HepG2 (cell line): ENCODE data around the gene INAFM2. TPM values are rescaled to one million over a fixed set of nuclear protein-coding genes. Genes with fewer than 3 reads are reported as not detected.

Experiments used
- ATAC-seq: fragments of 200-7000 bp; cut with Tn5 transposase; 3 replicates; pipeline ENCODE4 v1.9.1; 2020; ENCODE audit warnings: mild to moderate bottlenecking, moderate library complexity
- BruUV-seq: library from RNA; stranded (reverse); fragments of 400-500 nt; replicated peaks from 2 replicates; lab custom pipeline; 2021; lab: Mats Ljungman, UMichigan
- CTCF ChIA-PET: fragments of 300-600 bp; formaldehyde crosslinking; extraction: SDS; loops from one replicate; lab custom pipeline; 2021; ENCODE audit warnings: low total read pairs, inconsistent platforms, low intra/inter-chr PET ratio; lab: Yijun Ruan, JAX
- POLR2A ChIA-PET: fragments of 350-600 bp; sonication (Branson Sonifier 250); formaldehyde crosslinking; loops from one replicate; lab custom pipeline; 2020; ENCODE audit warnings: antibody characterized with exemption, inconsistent platforms; lab: Yijun Ruan, JAX
- DNase-seq: peaks from one replicate; pipeline ENCODE4 v3.0.0-alpha.2; 2015; ENCODE audit warnings: low spot score
- FAIRE-seq: peaks from 3 replicates; lab custom pipeline; 2011; peaks lifted over from hg19 to GRCh38; lab: Jason Lieb, UNC
- H2AFZ ChIP-seq: one replicate; pipeline ENCODE4 v1.6.1; 2011; ENCODE audit warnings: low read length, inconsistent platforms
- H3K27ac ChIP-seq: fragments of 300-600 bp; 3 replicates; pipeline ENCODE4 v1.8.0; 2011; ENCODE audit warnings: mixed run types, mild to moderate bottlenecking, mixed read lengths, low read length, inconsistent platforms; ENCODE audit not compliant: insufficient read depth; ENCODE audit errors: extremely low read length
- H3K27me3 ChIP-seq, 2 experiments: fragments of 200-600 bp in 1 of 2; 2 replicates in 1 of 2; 3 replicates in 1 of 2; pipeline versions ENCODE4 v1.6.0 to v1.8.0; 2011; ENCODE audit warnings: low read length in 2 of 2, mild to moderate bottlenecking in 2 of 2, moderate library complexity in 2 of 2, inconsistent platforms in 1 of 2; ENCODE audit not compliant: insufficient read depth in 2 of 2, control insufficient read depth in 1 of 2
- H3K36me3 ChIP-seq, 2 experiments: fragments of 200-600 bp in 1 of 2; replicated peaks in 1 of 2; 2 replicates in 1 of 2; 3 replicates in 1 of 2; pipeline versions ENCODE4 v1.5.1 to v1.8.0; 2011; ENCODE audit warnings: low read length in 2 of 2, inconsistent platforms in 1 of 2; ENCODE audit not compliant: insufficient read depth in 2 of 2, control insufficient read depth in 1 of 2
- H3K4me1 ChIP-seq: 2 replicates; pipeline ENCODE4 v1.5.1; 2012; ENCODE audit warnings: low read length, inconsistent platforms; ENCODE audit not compliant: insufficient read depth
- H3K4me2 ChIP-seq: 2 replicates; pipeline ENCODE4 v1.6.0; 2011; ENCODE audit warnings: low read depth, low read length, inconsistent platforms
- H3K4me3 ChIP-seq, 3 experiments: fragments of 200-600 bp in 1 of 3; sonication (generic), shearing (Covaris generic) in 1 of 3; replicated peaks in 1 of 3; 2 replicates each; pipeline ENCODE4 v1.5.1; 2011 to 2016; ENCODE audit warnings: low read length in 3 of 3, inconsistent platforms in 2 of 3, low read depth in 2 of 3, mild to moderate bottlenecking in 2 of 3, control low read depth in 1 of 3, mixed read lengths in 1 of 3; ENCODE audit not compliant: insufficient read depth in 1 of 3
- H3K79me2 ChIP-seq: one replicate; pipeline ENCODE4 v1.6.1; 2011; ENCODE audit warnings: low read length, inconsistent platforms; ENCODE audit not compliant: insufficient read depth
- H3K9ac ChIP-seq: 2 replicates; pipeline ENCODE4 v1.6.0; 2011; ENCODE audit warnings: mild to moderate bottlenecking, low read depth, low read length, inconsistent platforms; ENCODE audit not compliant: insufficient read depth
- H3K9me3 ChIP-seq: 2 replicates; pipeline ENCODE4 v1.5.1; 2012; ENCODE audit warnings: mild to moderate bottlenecking, low read length
- H4K20me1 ChIP-seq: 2 replicates; pipeline ENCODE4 v1.6.0; 2011; ENCODE audit warnings: inconsistent platforms, mild to moderate bottlenecking, low read length, moderate library complexity; ENCODE audit not compliant: insufficient read depth
- ATF1 ChIP-seq: IDR thresholded peaks from 2 replicates; pipeline ENCODE4 v1.6.1; 2016; ENCODE audit warnings: mild to moderate bottlenecking, control low read depth
- KAT8 ChIP-seq: IDR thresholded peaks from 2 replicates; pipeline ENCODE4 v1.6.1; 2016; ENCODE audit warnings: missing genetic modification reagents, missing compliant biosample characterization
- KDM5B ChIP-seq: sonication (generic); formaldehyde crosslinking; IDR thresholded peaks from 2 replicates; pipeline ENCODE4 v1.4.0; 2020; ENCODE audit warnings: missing genetic modification reagents, mild to moderate bottlenecking, borderline replicate concordance
- TFDP1 ChIP-seq: IDR thresholded peaks from 2 replicates; pipeline ENCODE4 v1.6.1; 2016; ENCODE audit warnings: missing compliant biosample characterization, missing genetic modification reagents, borderline replicate concordance
- YEATS4 ChIP-seq: sonication (generic); formaldehyde crosslinking; IDR thresholded peaks from 2 replicates; pipeline ENCODE4 v1.4.0; 2020; ENCODE audit warnings: missing genetic modification reagents, borderline replicate concordance
- ZBTB46 ChIP-seq: sonication (generic); formaldehyde crosslinking; IDR thresholded peaks from 2 replicates; pipeline ENCODE4 v1.4.0; 2020; ENCODE audit warnings: mild to moderate bottlenecking, missing genetic modification reagents, borderline replicate concordance
- ZNF317 ChIP-seq: sonication (generic); formaldehyde crosslinking; IDR thresholded peaks from 2 replicates; pipeline ENCODE4 v1.5.0; 2020; ENCODE audit warnings: mild to moderate bottlenecking, missing genetic modification reagents
- ZNF430 ChIP-seq: sonication (generic); formaldehyde crosslinking; IDR thresholded peaks from 2 replicates; pipeline ENCODE4 v1.9.0; 2021; ENCODE audit warnings: mild to moderate bottlenecking, missing genetic modification reagents
- ZNF75D ChIP-seq: sonication (generic); formaldehyde crosslinking; IDR thresholded peaks from 2 replicates; pipeline ENCODE4 v1.8.1; 2023; ENCODE audit warnings: missing genetic modification reagents, mild to moderate bottlenecking, borderline replicate concordance
- ZNF777 ChIP-seq: sonication (generic); formaldehyde crosslinking; IDR thresholded peaks from 2 replicates; pipeline ENCODE4 v1.4.0; 2020; ENCODE audit warnings: missing genetic modification reagents
- WGBS: methylation state at CpG from one replicate; pipeline ENCODE4 v1.1.6; 2017; ENCODE audit warnings: low lambda C conversion rate; 5-methylcytosine and 5-hydroxymethylcytosine counted together
- in situ Hi-C: cut with HindIII; loops from 2 replicates; pipeline ENCODE4 v1.10.0; 2017; ENCODE audit warnings: low pct_unique_long_range_greater_than_20kb; ENCODE audit not compliant: extremely low pct_ligation_motif_present
- intact Hi-C: fragments of 100-400 bp; cut with micrococcal nuclease; formaldehyde crosslinking; loops from one replicate; pipeline ENCODE4 v1.10.0; 2022; ENCODE audit not compliant: unreplicated experiment
- polyA plus RNA-seq, 8 experiments: library from polyadenylated mRNA; depleted of rRNA in 3 of 8; stranded (reverse) in 7 of 8; unstranded in 1 of 8; fragments of >200 nt; fragmentation: Illumina TruSeq in 4 of 8; extraction: Trizol in 4 of 8; gene quantifications; 2 replicates each; pipeline versions ENCODE4 v1.2.1 to v1.2.3, GENCODE V29; 2011 to 2016; ENCODE audit warnings: low read depth in 4 of 8, missing spikeins in 1 of 8, mixed read lengths in 1 of 8; ENCODE audit not compliant: insufficient read depth in 1 of 8
- total RNA-seq, 5 experiments: library from RNA; depleted of rRNA; stranded (reverse); fragments of >200 nt; fragmentation: Illumina TruSeq; extraction: Trizol; gene quantifications; 2 replicates each; pipeline ENCODE4 v1.2.3, GENCODE V29; 2016; ENCODE audit warnings: low read depth in 1 of 5
- TF ChIP-seq, protein P1 (sequence below): IDR thresholded peaks from 2 replicates; pipeline ENCODE4 v1.6.1; 2016
- TF ChIP-seq, protein P2 (sequence below): sonication (generic); formaldehyde crosslinking; IDR thresholded peaks from 2 replicates; pipeline ENCODE4 v1.5.1; 2020; ENCODE audit warnings: mild to moderate bottlenecking, missing genetic modification reagents, moderate library complexity
- TF ChIP-seq, protein P3 (sequence below), 2 experiments: sonication (generic) in 1 of 2; formaldehyde crosslinking in 1 of 2; IDR thresholded peaks; 2 replicates each; pipeline versions ENCODE4 v1.4.0 to v1.6.1; 2018 to 2020; ENCODE audit warnings: missing genetic modification reagents in 2 of 2, borderline replicate concordance in 1 of 2, low read depth in 1 of 2, mild to moderate bottlenecking in 1 of 2, missing biosample characterization in 1 of 2

Gene INAFM2
- total and polyA plus RNA-seq, 2 of the 13 experiments (the other 11 are each of a cell fraction or from before 2014, with no cell fraction given), result 5.5 to 6.5 TPM

GRCh38 chr15:40340038-40340739 lies 16.7 kb downstream of the INAFM2 start:
- Histone ChIP-seq H3K4me2 (peak overlapping the region; percentile 86), H3K4me1 (peaks cover 58% of the 10 kb centered on the region)
- POLR2A ChIA-PET, result interaction anchor here (0.7 to 4.4 kb wide), 11 partner anchors 9 to 100 kb away, joined by 3 to 24 read pairs (median 4); partner anchors contain the start of genes BAHD1, INAFM2 and IVD
- peak; percentile 69 for TF ChIP-seq KDM5B (CRISPR knock-in tag)
- 0 out of 2 replicates have a peak, but pooled peaks have one; percentile 21 for TF ChIP-seq ZBTB46 (CRISPR knock-in tag)
- no peak for TF ChIP-seq ZNF75D (CRISPR knock-in tag)
- TF ChIP-seq, protein P1, sequence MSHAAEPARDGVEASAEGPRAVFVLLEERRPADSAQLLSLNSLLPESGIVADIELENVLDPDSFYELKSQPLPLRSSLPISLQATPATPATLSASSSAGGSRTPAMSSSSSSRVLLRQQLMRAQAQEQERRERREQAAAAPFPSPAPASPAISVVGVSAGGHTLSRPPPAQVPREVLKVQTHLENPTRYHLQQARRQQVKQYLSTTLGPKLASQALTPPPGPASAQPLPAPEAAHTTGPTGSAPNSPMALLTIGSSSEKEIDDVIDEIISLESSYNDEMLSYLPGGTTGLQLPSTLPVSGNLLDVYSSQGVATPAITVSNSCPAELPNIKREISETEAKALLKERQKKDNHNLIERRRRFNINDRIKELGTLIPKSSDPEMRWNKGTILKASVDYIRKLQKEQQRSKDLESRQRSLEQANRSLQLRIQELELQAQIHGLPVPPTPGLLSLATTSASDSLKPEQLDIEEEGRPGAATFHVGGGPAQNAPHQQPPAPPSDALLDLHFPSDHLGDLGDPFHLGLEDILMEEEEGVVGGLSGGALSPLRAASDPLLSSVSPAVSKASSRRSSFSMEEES (CRISPR knock-in tag), result no peak
- peak; percentile 21; the same call in 1 of the 2 replicates for TF ChIP-seq ZNF317
- TF ChIP-seq TFDP1 (CRISPR knock-in tag), result 0 out of 2 replicates have a peak, but pooled peaks have one; percentile 3
- TF ChIP-seq KAT8, result peak; percentile 6; the same call in 1 of the 2 replicates
- no peak for TF ChIP-seq ATF1 (CRISPR knock-in tag)
- TF ChIP-seq, protein P2, sequence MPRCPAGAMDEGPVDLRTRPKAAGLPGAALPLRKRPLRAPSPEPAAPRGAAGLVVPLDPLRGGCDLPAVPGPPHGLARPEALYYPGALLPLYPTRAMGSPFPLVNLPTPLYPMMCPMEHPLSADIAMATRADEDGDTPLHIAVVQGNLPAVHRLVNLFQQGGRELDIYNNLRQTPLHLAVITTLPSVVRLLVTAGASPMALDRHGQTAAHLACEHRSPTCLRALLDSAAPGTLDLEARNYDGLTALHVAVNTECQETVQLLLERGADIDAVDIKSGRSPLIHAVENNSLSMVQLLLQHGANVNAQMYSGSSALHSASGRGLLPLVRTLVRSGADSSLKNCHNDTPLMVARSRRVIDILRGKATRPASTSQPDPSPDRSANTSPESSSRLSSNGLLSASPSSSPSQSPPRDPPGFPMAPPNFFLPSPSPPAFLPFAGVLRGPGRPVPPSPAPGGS (CRISPR knock-in tag), result no peak
- peak; percentile 46; the same call in 1 of the 2 replicates for TF ChIP-seq ZNF430 (CRISPR knock-in tag)
- TF ChIP-seq, protein P3, sequence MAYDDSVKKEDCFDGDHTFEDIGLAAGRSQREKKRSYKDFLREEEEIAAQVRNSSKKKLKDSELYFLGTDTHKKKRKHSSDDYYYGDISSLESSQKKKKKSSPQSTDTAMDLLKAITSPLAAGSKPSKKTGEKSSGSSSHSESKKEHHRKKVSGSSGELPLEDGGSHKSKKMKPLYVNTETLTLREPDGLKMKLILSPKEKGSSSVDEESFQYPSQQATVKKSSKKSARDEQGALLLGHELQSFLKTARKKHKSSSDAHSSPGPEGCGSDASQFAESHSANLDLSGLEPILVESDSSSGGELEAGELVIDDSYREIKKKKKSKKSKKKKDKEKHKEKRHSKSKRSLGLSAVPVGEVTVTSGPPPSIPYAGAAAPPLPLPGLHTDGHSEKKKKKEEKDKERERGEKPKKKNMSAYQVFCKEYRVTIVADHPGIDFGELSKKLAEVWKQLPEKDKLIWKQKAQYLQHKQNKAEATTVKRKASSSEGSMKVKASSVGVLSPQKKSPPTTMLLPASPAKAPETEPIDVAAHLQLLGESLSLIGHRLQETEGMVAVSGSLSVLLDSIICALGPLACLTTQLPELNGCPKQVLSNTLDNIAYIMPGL (CRISPR knock-in tag; IDR thresholded peaks at IDR 0.05; ENCODE audit: borderline replicate concordance in 1 of 2, low read depth in 1 of 2), result peak; percentile 2 to 68; a peak in 2 of 4 replicates
- 0 out of 2 replicates have a peak, but pooled peaks have one; percentile 24 for TF ChIP-seq YEATS4 (CRISPR knock-in tag)
- TF ChIP-seq ZNF777 (CRISPR knock-in tag), result no peak

More at GRCh38 chr15:40340038-40340739, 16.7 kb downstream of the INAFM2 start:
- Histone ChIP-seq H3K27ac (peak overlapping the region; percentile 17), H4K20me1 (peaks cover 4% of the 10 kb centered on the region; the same call in 1 of the 2 replicates), H3K79me2 (no peaks in the 10 kb centered on the region), H3K9ac (peak overlapping the region; percentile 76), H2AFZ (no peak overlapping the region), H3K4me3 (peak overlapping the region; percentile 61 to 79 (median 68)), H3K36me3 (no peaks in the 10 kb centered on the region; a peak in 1 of 5 replicates), H3K9me3 (no peaks in the 10 kb centered on the region), H3K27me3 (no peaks in the 10 kb centered on the region)
- CTCF ChIA-PET, result interaction anchor here (1.3 kb wide), 1 partner anchor 19 kb away, joined by 5 read pairs; no protein-coding TSS in a partner anchor
- FAIRE-seq (no peak), DNase-seq (no peak), ATAC-seq (peak; percentile 48)
- WGBS, result 0% methylated on average over 1 of the region's 14 CpGs
- in situ Hi-C loops (no loop called here), intact Hi-C loops (loop anchor here (2.0 kb wide), 1 partner anchor 81 kb away; no protein-coding TSS in a partner anchor)
- TSS peak; percentile 76 for BruUV-seq
